Measurements from ENCODE around the gene OR8G5.

The OR8G5 gene

DNA sequence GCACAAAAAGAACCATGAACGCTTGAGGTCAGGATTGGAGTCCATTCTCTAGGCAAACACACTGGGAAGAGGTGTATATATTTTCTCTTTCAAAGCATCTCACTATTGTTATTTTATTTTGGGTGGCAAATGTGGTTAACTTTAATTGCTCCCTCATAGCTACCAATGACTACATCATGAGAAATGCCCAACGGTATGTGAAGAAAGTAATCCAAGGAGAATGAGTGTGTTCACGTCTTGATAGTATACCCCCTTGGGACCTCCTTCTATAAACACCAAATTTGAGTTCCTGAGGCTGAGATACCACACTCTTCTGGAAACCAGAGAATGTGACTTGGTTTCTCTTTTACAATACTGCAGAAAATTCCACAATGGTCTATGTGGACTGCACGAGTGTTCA, 41.7 kb downstream of the OR8G5 start:
- DNase-seq = no peak
- in situ Hi-C loops (cut with HindIII; ENCODE audit: low pct_ligation_motif_present, low sequenced_read_pairs) = no loop called here
- H3K27me3 ChIP-seq (replicated peaks) = no peaks in the 10 kb centered on the region
- H3K36me3 ChIP-seq (replicated peaks) = no peaks in the 10 kb centered on the region
- H3K4me3 ChIP-seq (ENCODE audit: low read depth, low read length) = no peak overlapping the region
- no peak for TF ChIP-seq CTCF (IDR thresholded peaks at IDR 0.05; ENCODE audit: low read depth, low read length, missing control alignments)
- H3K27ac ChIP-seq = no peak overlapping the region

- H3K36me3 ChIP-seq (replicated peaks) = no peaks in the 10 kb centered on the region
- no peak for TF ChIP-seq CTCF (IDR thresholded peaks at IDR 0.05; ENCODE audit: low read depth, low read length, missing control alignments)
- in situ Hi-C loops (cut with HindIII; ENCODE audit: low pct_ligation_motif_present, low sequenced_read_pairs) = no loop called here
- DNase-seq = no peak
- H3K4me3 ChIP-seq (ENCODE audit: low read depth, low read length) = no peak overlapping the region
- no peaks in the 10 kb centered on the region for H3K27me3 ChIP-seq (replicated peaks)
- H3K27ac ChIP-seq = no peak overlapping the region
Observed at GRCh38 chr11:124301548-124301947, 45.4 kb downstream of the OR8G5 start.

DNA sequence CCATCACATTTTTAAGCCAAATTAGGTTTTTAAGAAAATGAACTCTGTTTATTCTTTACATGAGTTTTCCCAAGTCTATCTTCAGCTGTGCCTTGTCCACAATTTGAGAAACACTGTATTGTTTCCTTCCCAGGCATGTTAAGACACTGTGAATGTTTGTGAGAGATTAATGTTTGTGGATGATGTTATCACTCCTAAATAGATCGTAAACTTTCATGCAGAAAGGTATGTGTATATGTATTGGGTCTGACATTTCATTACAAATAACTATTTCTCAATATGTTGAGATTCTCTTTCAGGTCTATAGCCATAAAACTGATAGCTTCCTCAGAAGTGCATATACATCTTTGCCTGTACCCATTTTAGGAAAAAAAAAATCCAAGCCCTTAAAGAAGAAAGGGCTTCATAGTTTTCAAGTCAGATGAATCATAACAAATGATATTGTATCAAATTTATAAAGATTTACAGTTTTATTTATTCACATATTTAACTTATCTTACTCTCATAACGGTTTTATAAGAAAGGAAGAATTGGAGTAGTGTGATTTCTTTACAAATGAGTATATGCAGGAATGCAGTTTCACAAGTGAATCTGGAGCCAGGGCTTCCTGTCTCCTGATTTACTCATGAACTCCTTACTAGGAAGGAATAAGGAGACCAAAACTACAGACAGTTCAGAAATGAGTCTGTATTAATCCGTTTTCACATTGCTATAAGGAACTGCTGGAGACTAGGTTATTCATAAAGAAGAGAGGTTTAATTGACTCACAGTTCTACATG, 46.4 kb downstream of the OR8G5 start:
- H3K4me3 ChIP-seq (ENCODE audit: low read depth, low read length) = no peak overlapping the region

DNA sequence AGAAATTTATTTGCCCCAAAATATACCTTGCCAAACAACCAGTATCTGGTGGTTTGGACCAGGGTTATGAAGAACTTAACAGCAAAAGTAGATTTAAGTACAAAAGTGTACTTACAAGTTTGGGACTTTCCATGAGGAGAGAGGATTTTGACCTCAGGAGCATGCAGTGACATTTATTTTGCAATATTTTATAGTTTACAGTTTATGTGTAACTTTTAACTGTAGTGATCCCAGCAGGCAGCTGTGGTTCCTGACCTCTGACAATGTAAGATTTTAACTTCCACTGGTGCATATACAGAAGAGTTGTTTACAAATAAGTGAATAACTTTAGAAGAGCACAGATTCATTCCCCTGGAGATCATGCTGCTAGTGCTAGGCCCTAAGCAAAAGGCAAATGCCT, 50.9 kb downstream of the OR8G5 start:
- no peak for DNase-seq
- Histone ChIP-seq H3K4me3 (ENCODE audit: low read depth, low read length) (no peak overlapping the region), H3K27ac (no peak overlapping the region), H3K36me3 (replicated peaks) (no peaks in the 10 kb centered on the region), H3K27me3 (replicated peaks) (no peaks in the 10 kb centered on the region)
- TF ChIP-seq CTCF (IDR thresholded peaks at IDR 0.05; ENCODE audit: low read depth, low read length, missing control alignments) = no peak
- in situ Hi-C loops (cut with HindIII; ENCODE audit: low pct_ligation_motif_present, low sequenced_read_pairs) = no loop called here

More for the DNA sequence above, 46.4 kb downstream of the OR8G5 start:
- Histone ChIP-seq H3K27ac (no peak overlapping the region), H3K36me3 (replicated peaks) (no peaks in the 10 kb centered on the region), H3K27me3 (replicated peaks) (no peaks in the 10 kb centered on the region)
- in situ Hi-C loops (cut with HindIII; ENCODE audit: low pct_ligation_motif_present, low sequenced_read_pairs) = no loop called here
- no peak for DNase-seq
- no peak for TF ChIP-seq CTCF (IDR thresholded peaks at IDR 0.05; ENCODE audit: low read depth, low read length, missing control alignments)

DNA sequence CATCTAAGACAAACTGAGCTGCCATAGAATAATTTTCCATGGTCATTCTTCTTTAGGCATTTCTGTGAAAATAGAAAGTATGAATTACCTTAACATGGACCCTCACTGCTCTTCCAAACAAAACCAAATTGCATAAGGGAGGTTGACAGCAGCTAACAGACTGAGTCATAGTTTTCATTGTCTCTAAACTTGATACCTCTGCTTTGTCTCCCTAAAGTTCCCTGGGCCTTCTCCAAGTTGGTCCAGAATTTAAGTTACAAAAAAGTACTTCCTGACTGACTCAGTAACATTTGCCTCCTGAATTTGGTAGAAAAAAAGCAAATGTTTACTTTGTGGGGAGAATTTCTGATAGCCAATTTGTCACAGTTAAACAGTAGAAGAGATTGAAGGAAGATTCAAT, 54.5 kb downstream of the OR8G5 start:
- in situ Hi-C loops (cut with HindIII; ENCODE audit: low pct_ligation_motif_present, low sequenced_read_pairs) = no loop called here
- H3K4me3 ChIP-seq (ENCODE audit: low read depth, low read length) = no peak overlapping the region

More for the DNA sequence above, 54.5 kb downstream of the OR8G5 start:
- Histone ChIP-seq H3K27ac (no peak overlapping the region), H3K27me3 (replicated peaks) (no peaks in the 10 kb centered on the region), H3K36me3 (replicated peaks) (no peaks in the 10 kb centered on the region)
- no peak for DNase-seq
- no peak for TF ChIP-seq CTCF (IDR thresholded peaks at IDR 0.05; ENCODE audit: low read depth, low read length, missing control alignments)
